Fibroblast of mammary gland (primary cell): Measurements from ENCODE around the gene APOLD1.
A peak's percentile ranks its signal among the peaks of the same experiment; 100 is the strongest.

Source experiments
- DNase-seq: peaks from one replicate; pipeline ENCODE4 v3.0.0-alpha.2; 2010; ENCODE audit warnings: low read depth
- H3K4me3 ChIP-seq: 2 replicates; pipeline ENCODE4 v1.5.1; 2011; ENCODE audit warnings: low read depth, mild to moderate bottlenecking, low read length, moderate library complexity; ENCODE audit not compliant: control insufficient read depth
- TF ChIP-seq, protein P1 (sequence below): conservative IDR thresholded peaks from 2 replicates; pipeline ENCODE4 v1.5.1; 2011; ENCODE audit warnings: low read depth, low read length, inconsistent platforms; ENCODE audit not compliant: control insufficient read depth, insufficient read depth

APOLD1 gene

DNA sequence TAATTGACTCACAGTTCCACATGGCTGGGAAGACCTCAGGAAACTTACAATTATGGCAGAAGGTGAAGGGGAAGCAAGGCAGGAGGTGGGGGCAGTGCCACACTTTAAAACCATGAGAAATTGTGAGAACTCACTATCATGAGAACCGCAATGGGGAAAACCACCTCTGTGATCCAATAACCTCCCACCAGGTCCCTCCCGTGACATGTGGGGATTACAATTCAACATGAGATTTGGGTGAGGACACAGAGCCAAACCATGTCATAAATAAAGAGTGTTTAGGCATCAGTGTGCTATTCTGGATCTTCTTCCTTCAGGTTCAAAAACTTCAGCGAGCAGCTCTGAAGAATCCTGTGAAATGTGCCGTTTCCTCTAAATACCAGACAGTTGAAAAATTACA is 37.4 kb downstream of the APOLD1 start:
- TF ChIP-seq, protein P1, sequence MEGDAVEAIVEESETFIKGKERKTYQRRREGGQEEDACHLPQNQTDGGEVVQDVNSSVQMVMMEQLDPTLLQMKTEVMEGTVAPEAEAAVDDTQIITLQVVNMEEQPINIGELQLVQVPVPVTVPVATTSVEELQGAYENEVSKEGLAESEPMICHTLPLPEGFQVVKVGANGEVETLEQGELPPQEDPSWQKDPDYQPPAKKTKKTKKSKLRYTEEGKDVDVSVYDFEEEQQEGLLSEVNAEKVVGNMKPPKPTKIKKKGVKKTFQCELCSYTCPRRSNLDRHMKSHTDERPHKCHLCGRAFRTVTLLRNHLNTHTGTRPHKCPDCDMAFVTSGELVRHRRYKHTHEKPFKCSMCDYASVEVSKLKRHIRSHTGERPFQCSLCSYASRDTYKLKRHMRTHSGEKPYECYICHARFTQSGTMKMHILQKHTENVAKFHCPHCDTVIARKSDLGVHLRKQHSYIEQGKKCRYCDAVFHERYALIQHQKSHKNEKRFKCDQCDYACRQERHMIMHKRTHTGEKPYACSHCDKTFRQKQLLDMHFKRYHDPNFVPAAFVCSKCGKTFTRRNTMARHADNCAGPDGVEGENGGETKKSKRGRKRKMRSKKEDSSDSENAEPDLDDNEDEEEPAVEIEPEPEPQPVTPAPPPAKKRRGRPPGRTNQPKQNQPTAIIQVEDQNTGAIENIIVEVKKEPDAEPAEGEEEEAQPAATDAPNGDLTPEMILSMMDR: no peak
- no peak overlapping the region for H3K4me3 ChIP-seq
- DNase-seq: no peak

DNA sequence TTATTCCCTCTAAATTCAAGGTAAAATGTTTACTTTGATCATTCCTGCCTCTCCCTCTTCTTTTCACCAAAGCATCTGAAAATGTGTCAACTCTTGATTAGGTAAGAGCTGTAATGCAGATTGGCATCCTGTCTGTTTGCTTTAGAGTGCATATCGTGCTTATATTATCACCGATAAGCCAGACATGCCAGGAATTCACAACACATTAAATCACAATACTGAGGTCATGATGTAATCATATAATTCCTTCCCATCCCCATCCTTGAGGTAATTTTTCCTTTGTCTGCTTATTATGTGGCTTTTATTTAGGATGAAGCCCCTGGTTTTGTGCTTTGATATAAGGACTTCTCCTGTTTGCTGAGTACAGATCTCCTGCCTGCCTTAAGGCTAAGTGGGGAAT is 37.8 kb downstream of the APOLD1 start:
- no peak for DNase-seq
- TF ChIP-seq, protein P1: no peak
- H3K4me3 ChIP-seq: no peak overlapping the region

DNA sequence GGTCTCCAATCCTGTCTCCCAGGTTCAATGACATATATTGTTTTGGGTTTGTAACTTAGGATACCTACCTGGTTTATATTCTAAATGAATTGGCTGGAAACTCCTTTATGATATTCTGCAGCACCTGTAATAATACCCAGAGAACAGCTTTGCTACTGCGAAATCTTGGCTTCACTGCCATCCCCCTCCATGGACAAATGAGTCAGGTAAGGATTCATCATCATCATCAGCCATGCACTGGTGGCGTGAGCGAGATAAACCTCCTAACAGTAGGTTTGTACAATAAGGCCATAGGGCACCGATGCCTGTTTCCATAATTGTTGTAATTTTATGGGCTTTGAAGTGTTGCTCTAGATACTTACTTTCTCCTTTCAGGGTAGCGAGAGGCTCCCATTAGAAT is 38.4 kb downstream of the APOLD1 start:
- DNase-seq: no peak
- H3K4me3 ChIP-seq: no peak overlapping the region
- TF ChIP-seq, protein P1: no peak

DNA sequence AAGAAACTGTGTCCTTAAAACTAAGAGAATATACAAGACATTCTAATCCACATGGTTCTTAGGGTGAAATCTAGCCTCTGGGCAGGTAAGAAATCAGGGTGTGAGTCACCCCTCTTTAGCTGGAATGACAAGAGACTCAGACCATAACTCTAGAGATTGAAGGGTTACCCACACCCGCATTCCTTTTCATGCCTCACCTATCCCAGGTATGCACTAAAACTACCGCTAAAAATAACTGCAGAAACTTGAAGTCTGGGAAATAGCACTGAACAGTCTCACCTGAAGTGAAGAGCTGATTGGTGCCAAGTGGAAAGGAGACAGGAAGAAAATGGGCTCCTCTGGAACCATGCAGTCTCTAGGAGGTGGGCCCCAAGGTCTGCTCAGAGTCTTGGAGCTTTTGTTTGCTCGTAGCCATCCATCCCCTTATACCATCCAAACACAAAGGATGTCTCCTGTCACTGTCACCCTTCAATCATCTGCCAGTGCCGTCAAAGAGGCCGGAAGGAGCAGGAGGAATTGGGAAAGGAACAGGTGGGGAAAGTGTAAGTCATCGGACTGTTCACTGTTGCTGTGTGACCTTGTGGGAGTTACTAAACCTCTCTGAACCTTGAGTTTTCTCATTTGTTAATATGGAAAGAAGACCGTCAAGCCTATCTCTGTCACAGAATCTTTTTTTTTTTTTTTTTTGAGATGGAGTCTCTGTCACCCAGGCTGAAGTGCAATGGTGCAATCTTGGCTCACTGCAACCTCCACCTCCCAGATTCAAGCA is 50.1 kb downstream of the APOLD1 start:
- TF ChIP-seq, protein P1: no peak
- H3K4me3 ChIP-seq: no peak overlapping the region

DNA sequence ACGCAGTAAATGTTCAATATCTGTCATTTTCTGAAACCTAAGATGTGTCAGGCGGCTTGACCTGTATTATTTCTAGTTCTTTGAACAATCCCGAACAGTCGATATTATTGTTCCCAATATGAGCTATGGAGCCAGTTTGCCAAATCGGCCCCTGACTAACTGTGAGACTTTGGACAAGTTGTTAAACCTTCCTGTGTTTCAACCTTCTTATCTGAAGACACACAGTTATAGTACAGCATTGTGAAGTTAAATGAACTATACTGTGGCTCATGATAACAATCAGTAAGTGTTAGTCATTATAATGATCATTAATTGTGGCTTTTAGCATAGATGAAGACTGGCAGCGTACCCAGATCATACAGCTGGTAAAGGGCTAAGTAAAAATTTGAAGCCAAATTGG is 51.1 kb downstream of the APOLD1 start:
- DNase-seq: no peak
- no peak overlapping the region for H3K4me3 ChIP-seq
- TF ChIP-seq, protein P1: no peak

More for the DNA sequence above, 50.1 kb downstream of the APOLD1 start:
- DNase-seq: no peak

DNA sequence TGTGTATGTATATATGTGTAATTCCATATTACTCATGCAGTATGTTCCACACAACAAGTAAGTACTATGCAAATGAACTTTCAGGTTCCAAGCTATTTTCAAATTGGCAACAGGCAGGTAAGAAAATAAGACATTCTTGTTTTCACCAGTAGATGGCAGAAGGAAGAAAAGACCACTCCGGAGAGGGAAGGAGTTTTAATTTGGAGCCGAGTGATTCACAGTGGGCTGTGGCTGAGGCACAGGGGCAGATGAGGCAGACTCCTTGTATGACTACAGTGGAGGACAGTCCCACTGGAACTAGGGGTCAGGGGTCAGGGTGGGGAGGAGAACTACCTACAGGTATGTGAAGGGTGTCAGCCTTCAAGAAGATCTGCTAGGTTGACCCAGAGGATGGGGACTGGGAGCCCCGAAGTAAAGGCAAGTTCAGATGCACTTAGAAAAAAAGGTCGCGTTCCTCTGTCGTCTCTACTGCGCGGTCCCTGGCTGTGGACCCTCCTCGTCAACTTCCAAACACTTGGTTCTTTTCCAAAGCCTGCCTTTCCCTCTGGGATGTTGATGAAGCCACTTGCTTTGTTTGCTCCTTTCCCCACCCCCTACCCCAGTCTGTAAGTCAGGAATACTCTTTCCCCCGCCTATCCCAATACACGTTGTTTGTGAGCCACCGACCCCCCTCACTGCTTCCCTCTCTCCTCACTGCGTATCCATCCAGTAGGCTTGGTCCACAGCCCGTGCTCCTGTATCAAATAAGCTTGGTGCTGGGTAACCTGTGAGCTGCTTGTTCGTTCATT is 51.8 kb downstream of the APOLD1 start:
- no peak overlapping the region for H3K4me3 ChIP-seq
- TF ChIP-seq, protein P1: peak; percentile 70
- DNase-seq: peak; percentile 89
